ENCODE measurements around the gene CREBRF.
A peak's percentile ranks its signal among the peaks of the same experiment; 100 is the strongest.

CREBRF gene, protein sequence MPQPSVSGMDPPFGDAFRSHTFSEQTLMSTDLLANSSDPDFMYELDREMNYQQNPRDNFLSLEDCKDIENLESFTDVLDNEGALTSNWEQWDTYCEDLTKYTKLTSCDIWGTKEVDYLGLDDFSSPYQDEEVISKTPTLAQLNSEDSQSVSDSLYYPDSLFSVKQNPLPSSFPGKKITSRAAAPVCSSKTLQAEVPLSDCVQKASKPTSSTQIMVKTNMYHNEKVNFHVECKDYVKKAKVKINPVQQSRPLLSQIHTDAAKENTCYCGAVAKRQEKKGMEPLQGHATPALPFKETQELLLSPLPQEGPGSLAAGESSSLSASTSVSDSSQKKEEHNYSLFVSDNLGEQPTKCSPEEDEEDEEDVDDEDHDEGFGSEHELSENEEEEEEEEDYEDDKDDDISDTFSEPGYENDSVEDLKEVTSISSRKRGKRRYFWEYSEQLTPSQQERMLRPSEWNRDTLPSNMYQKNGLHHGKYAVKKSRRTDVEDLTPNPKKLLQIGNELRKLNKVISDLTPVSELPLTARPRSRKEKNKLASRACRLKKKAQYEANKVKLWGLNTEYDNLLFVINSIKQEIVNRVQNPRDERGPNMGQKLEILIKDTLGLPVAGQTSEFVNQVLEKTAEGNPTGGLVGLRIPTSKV

DNA sequence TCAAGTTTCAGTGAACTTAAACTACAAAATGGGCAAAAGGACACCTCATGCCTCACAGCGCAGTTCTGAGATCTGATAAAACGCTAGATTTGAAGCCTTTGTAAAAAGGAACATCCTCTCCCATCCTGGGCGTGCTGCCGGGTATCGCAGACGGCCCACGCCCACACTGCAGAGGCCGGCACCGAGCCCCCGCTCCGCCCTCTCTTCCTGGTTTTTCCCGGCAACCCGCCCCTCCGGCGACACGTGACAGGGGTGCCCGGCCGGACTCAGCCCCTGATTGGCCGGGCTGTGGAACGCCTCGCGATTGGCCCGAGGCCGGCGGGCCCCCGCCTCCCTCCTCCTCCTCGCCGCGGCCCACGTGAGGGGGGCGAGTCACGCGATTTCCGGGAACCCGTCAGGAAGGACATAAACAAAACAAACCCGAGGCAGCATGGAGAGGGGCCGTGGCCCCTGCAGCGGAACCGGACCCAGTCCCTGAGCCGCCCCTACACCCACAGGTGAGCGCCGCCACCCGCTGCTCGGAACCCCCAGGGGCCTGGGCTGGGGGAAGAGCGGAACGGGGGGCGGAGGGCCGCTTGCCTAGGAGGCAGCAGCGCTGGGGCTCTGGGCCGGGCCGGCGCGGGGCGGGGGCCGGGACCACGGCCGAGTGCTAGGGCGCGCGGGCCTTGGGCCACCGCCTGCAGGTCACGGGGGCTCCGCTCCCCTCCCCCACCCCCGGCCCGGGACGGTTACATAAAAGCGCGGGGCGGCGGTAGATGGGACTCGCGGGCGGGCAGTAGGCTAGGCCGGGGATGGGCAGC, at the start of gene CREBRF:
CREBRF (plus strand) TSS at position 370 of the 800 bp plus-strand sequence. CDS start 24,424 bp downstream, outside the sequence.
- Histone ChIP-seq H3F3A (ENCODE audit: insufficient read depth, low read length) (peaks cover 10% of the 10 kb centered on the region), H3K36me3 (replicated peaks; ENCODE audit: insufficient read depth, low read length) (no peaks in the 10 kb centered on the region), H3K4me1 (ENCODE audit: low read length) (peaks cover 11% of the 10 kb centered on the region), H4K20me1 (ENCODE audit: insufficient read depth, low read length) (no peaks in the 10 kb centered on the region), H3K9ac (ENCODE audit: low read length) (peak within 1 kb of the TSS; percentile 68; the same call in 1 of the 2 replicates), H3K9me3 (replicated peaks; ENCODE audit: insufficient read depth, low read length) (no peaks in the 10 kb centered on the region), H3K9me2 (replicated peaks; ENCODE audit: insufficient read depth, low read length) (no peaks in the 10 kb centered on the region), H3K27me3 (replicated peaks; ENCODE audit: insufficient read depth, low read length) (no peaks in the 10 kb centered on the region), H3K79me2 (ENCODE audit: low read length) (peaks cover 28% of the 10 kb centered on the region), H2AFZ (ENCODE audit: low read length) (peak within 1 kb of the TSS; percentile 92), H3K27ac (ENCODE audit: low read length) (peak within 1 kb of the TSS; percentile 65; the same call in 1 of the 2 replicates), H3K4me3 (ENCODE audit: low read length) (peak within 1 kb of the TSS; percentile 75), H3K4me2 (ENCODE audit: low read depth, low read length) (peak within 1 kb of the TSS; percentile 95)
- peak; percentile 96 for DNase-seq
- TF ChIP-seq EZH2 (optimal IDR thresholded peaks at IDR 0.05; ENCODE audit: low read depth, low read length) (no peak), CTCF (IDR thresholded peaks at IDR 0.05; ENCODE audit: low read length) (no peak), EZH2phosphoT487 (IDR thresholded peaks at IDR 0.05; ENCODE audit: low read length) (no peak)

DNA sequence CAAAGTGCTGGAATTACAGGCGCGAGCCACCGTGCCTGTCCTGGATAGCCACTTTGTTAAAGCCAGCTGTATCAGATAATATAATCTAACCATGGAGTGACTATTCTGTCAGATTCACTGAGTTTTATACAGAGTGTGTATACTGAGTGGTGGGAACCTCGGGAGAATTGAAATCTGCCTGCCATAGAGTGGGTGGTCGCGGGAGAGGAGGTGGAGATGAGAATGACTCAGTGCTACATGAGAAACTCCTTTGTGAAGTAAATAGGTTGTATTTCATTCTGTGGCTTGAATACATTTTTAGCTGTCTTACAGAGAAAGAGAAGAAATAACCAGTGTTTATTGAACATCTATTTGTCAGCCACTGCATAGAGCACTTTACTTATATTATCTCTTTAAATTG, 46.1 kb upstream of the CREBRF start:
- no peak for DNase-seq
- H4K20me1 ChIP-seq (ENCODE audit: insufficient read depth, low read length): peaks cover 19% of the 10 kb centered on the region

More for the DNA sequence above, 46.1 kb upstream of the CREBRF start:
- no peaks in the 10 kb centered on the region for H3K4me1 ChIP-seq (ENCODE audit: low read length)
- H3K27me3 ChIP-seq (replicated peaks; ENCODE audit: insufficient read depth, low read length): no peaks in the 10 kb centered on the region
- no peak for TF ChIP-seq CTCF (IDR thresholded peaks at IDR 0.05; ENCODE audit: low read length)
- TF ChIP-seq EZH2phosphoT487 (IDR thresholded peaks at IDR 0.05; ENCODE audit: low read length): no peak
- no peak for TF ChIP-seq EZH2 (optimal IDR thresholded peaks at IDR 0.05; ENCODE audit: low read depth, low read length)
- H3K79me2 ChIP-seq (ENCODE audit: low read length): peaks cover 96% of the 10 kb centered on the region
- H3K36me3 ChIP-seq (replicated peaks; ENCODE audit: insufficient read depth, low read length): no peaks in the 10 kb centered on the region
- H3K9me2 ChIP-seq (replicated peaks; ENCODE audit: insufficient read depth, low read length): no peaks in the 10 kb centered on the region
- H3K27ac ChIP-seq (ENCODE audit: low read length): no peak overlapping the region
- no peaks in the 10 kb centered on the region for H3F3A ChIP-seq (ENCODE audit: insufficient read depth, low read length)
- no peak overlapping the region for H3K4me3 ChIP-seq (ENCODE audit: low read length)
- H2AFZ ChIP-seq (ENCODE audit: low read length): no peak overlapping the region
- no peak overlapping the region for H3K4me2 ChIP-seq (ENCODE audit: low read depth, low read length)
- H3K9ac ChIP-seq (ENCODE audit: low read length): no peak overlapping the region
- H3K9me3 ChIP-seq (replicated peaks; ENCODE audit: insufficient read depth, low read length): no peaks in the 10 kb centered on the region

All from MM.1S (cell line).